GM21447 (cell line): ENCODE results near the gene SPAAR.
"Not testable (repeated sequence)": the region's sequence is repeated elsewhere in the genome, so short reads cannot be mapped to it uniquely, and the experiment has no call there.

Source experiments
- ATAC-seq: cut with Tn5 transposase; IDR thresholded peaks from one replicate; pipeline ENCODE4 v1.9.1; 2021; ENCODE audit not compliant: unreplicated experiment

SPAAR gene

GRCh38 chr9:35909274-35909673 lies at the start of gene SPAAR:
SPAAR (plus strand) TSS chr9:35909490; CDS start chr9:35910464, 974 bp downstream.
- no peak for ATAC-seq

GRCh38 chr9:35859990-35860339 lies 49.3 kb upstream of the SPAAR start:
- ATAC-seq = no peak

- ATAC-seq = no peak
Measured at GRCh38 chr9:35861161-35861897, 48.0 kb upstream of the SPAAR start.

GRCh38 chr9:35862328-35862727 lies 47.0 kb upstream of the SPAAR start:
- no peak for ATAC-seq

GRCh38 chr9:35863583-35863982 lies 45.7 kb upstream of the SPAAR start:
- no peak for ATAC-seq

- no peak for ATAC-seq
Measured at GRCh38 chr9:35864695-35865255, 44.5 kb upstream of the SPAAR start.

- ATAC-seq = no peak
Measured at GRCh38 chr9:35867538-35867937, 41.8 kb upstream of the SPAAR start.

- ATAC-seq = no peak
Measured at GRCh38 chr9:35868933-35869332, 40.4 kb upstream of the SPAAR start.

- ATAC-seq = no peak
Measured at GRCh38 chr9:35869621-35870216, 39.6 kb upstream of the SPAAR start.

GRCh38 chr9:35870351-35870923 lies 38.9 kb upstream of the SPAAR start, which contains the start of gene OR13J1:
OR13J1 (minus strand) TSS chr9:35870401; CDS start chr9:35870401, 0 bp downstream.
- no peak for ATAC-seq

- ATAC-seq = no peak
Measured at GRCh38 chr9:35871545-35871944, 37.7 kb upstream of the SPAAR start.

GRCh38 chr9:35872505-35872904 lies 36.8 kb upstream of the SPAAR start:
- ATAC-seq = no peak

GRCh38 chr9:35882263-35882848 lies 26.9 kb upstream of the SPAAR start:
- ATAC-seq = no peak

- ATAC-seq = no peak
Measured at GRCh38 chr9:35882996-35883395, 26.3 kb upstream of the SPAAR start.

- not testable (repeated sequence) for ATAC-seq
Measured at GRCh38 chr9:35884908-35885307, 24.4 kb upstream of the SPAAR start.

GRCh38 chr9:35891646-35892045 lies 17.6 kb upstream of the SPAAR start:
- ATAC-seq = no peak

- no peak for ATAC-seq
Measured at GRCh38 chr9:35892051-35892450, 17.2 kb upstream of the SPAAR start.

- no peak for ATAC-seq
Measured at GRCh38 chr9:35896570-35896969, 12.7 kb upstream of the SPAAR start.

GRCh38 chr9:35897376-35898099 lies 11.8 kb upstream of the SPAAR start:
- ATAC-seq = not testable (repeated sequence)

GRCh38 chr9:35898337-35898736 lies 11.0 kb upstream of the SPAAR start:
- no peak for ATAC-seq

GRCh38 chr9:35899021-35899420 lies 10.3 kb upstream of the SPAAR start:
- no peak for ATAC-seq
